Naive thymus-derived CD4-positive, alpha-beta T cell (primary cell): ENCODE measurements around the gene RCAN3. TPM values are rescaled to one million over a fixed set of nuclear protein-coding genes. Genes with fewer than 3 reads are reported as not detected.
A peak's percentile ranks its signal among the peaks of the same experiment; 100 is the strongest.
"Not testable (repeated sequence)": the region's sequence is repeated elsewhere in the genome, so short reads cannot be mapped to it uniquely, and the experiment has no call there.

ENCODE experiments used
- ATAC-seq: fragments of 150-1000 bp; cut with Tn5 transposase; 2 replicates; pipeline ENCODE4 v1.10.0; 2021; ENCODE audit warnings: mild to moderate bottlenecking, moderate library complexity
- CTCF ChIA-PET: fragments of 350-600 bp; sonication (Branson Sonifier 250); formaldehyde crosslinking; loops from one replicate; lab custom pipeline; 2021; ENCODE audit warnings: antibody characterized with exemption; lab: Charles Lee
- POLR2A ChIA-PET: fragments of 350-600 bp; sonication (Branson Sonifier 250); formaldehyde crosslinking; loops from one replicate; lab custom pipeline; 2021; ENCODE audit warnings: antibody characterized with exemption, inconsistent platforms; lab: Charles Lee
- DNase-seq, 9 donors: peaks; one replicate each; pipeline versions ENCODE4 v3.0.0 to v3.0.0-alpha.2; 2020 to 2022; ENCODE audit warnings: mixed read lengths in 1 of 9
- H3K27ac ChIP-seq: one replicate; pipeline ENCODE4 v1.7.0; 2013; ENCODE audit warnings: mild to moderate bottlenecking, low read depth, low read length, moderate library complexity
- H3K27me3 ChIP-seq, 2 donors: one replicate each; pipeline ENCODE4 v1.7.0; 2013; ENCODE audit warnings: low read length in 2 of 2, mild to moderate bottlenecking in 2 of 2, moderate library complexity in 2 of 2; ENCODE audit not compliant: control insufficient read depth in 2 of 2, insufficient read depth in 2 of 2
- H3K36me3 ChIP-seq, 3 experiments: 1 replicate in 2 of 3; 2 replicates in 1 of 3; pipeline ENCODE4 v1.7.0; 2013; ENCODE audit warnings: low read length in 3 of 3, mild to moderate bottlenecking in 3 of 3, moderate library complexity in 1 of 3; ENCODE audit not compliant: insufficient read depth in 3 of 3, control insufficient read depth in 2 of 3
- H3K4me1 ChIP-seq, 2 donors: one replicate each; pipeline ENCODE4 v1.7.0; 2013; ENCODE audit warnings: low read length in 2 of 2, mild to moderate bottlenecking in 2 of 2, moderate library complexity in 1 of 2; ENCODE audit not compliant: control insufficient read depth in 2 of 2, insufficient read depth in 2 of 2
- H3K4me3 ChIP-seq: 2 replicates; pipeline ENCODE4 v1.7.0; 2013; ENCODE audit warnings: mild to moderate bottlenecking, low read length
- H3K9me3 ChIP-seq, 3 experiments: 1 replicate in 2 of 3; 2 replicates in 1 of 3; pipeline ENCODE4 v1.7.0; 2013; ENCODE audit warnings: low read length in 3 of 3; ENCODE audit not compliant: control insufficient read depth in 2 of 3
- H3K27ac Mint-ChIP-seq, 9 donors: one replicate each; pipeline ENCODE4 v1.8.0; 2020 to 2022; ENCODE audit warnings: mixed read lengths in 9 of 9, mild to moderate bottlenecking in 8 of 9, moderate library complexity in 5 of 9, inconsistent platforms in 2 of 9
- H3K27me3 Mint-ChIP-seq, 5 donors: one replicate each; pipeline ENCODE4 v1.8.0; 2021 to 2022; ENCODE audit warnings: mixed read lengths in 5 of 5, mild to moderate bottlenecking in 1 of 5
- H3K36me3 Mint-ChIP-seq, 5 donors: one replicate each; pipeline ENCODE4 v1.8.0; 2020 to 2022; ENCODE audit warnings: mixed read lengths in 5 of 5, mild to moderate bottlenecking in 3 of 5, inconsistent platforms in 1 of 5
- H3K4me1 Mint-ChIP-seq, 7 donors: one replicate each; pipeline ENCODE4 v1.8.0; 2020 to 2022; ENCODE audit warnings: mixed read lengths in 7 of 7, mild to moderate bottlenecking in 3 of 7, inconsistent platforms in 1 of 7
- H3K4me3 Mint-ChIP-seq, 10 donors: one replicate each; pipeline ENCODE4 v1.8.0; 2020 to 2022; ENCODE audit warnings: mild to moderate bottlenecking in 10 of 10, mixed read lengths in 10 of 10, moderate library complexity in 6 of 10, inconsistent platforms in 2 of 10
- H3K9me3 Mint-ChIP-seq, 11 donors: one replicate each; pipeline ENCODE4 v1.8.0; 2020 to 2022; ENCODE audit warnings: mixed read lengths in 11 of 11, mild to moderate bottlenecking in 4 of 11, inconsistent platforms in 1 of 11, moderate library complexity in 1 of 11
- intact Hi-C, 2 donors: fragments of 100-400 bp; cut with micrococcal nuclease; formaldehyde crosslinking; loops; one replicate each; pipeline ENCODE4 v1.15.1; 2023
- polyA plus RNA-seq, 2 donors: library from polyadenylated mRNA; unstranded; fragments of 300-500 nt; fragmentation: Illumina TruSeq; gene quantifications; one replicate each; pipeline ENCODE4 v1.2.3, GENCODE V29; 2021
- total RNA-seq, 6 experiments: library from RNA in 5 of 6; stranded (reverse) in 5 of 6; gene quantifications; 1 replicate in 5 of 6; 2 replicates in 1 of 6; pipeline ENCODE4 v1.2.3 and lab custom pipeline; 2021 to 2026

Gene RCAN3
- total and polyA plus RNA-seq, 7 experiments from 2014 or later: 68.5 to 247 (median 179) TPM

GRCh38 chr1:24491577-24492360 is 10.9 kb upstream of the RCAN3 start:
- intact Hi-C loops: loop anchor here in 1 of 2 donors (1.0 kb wide), 2 partner anchors 8 to 10 kb away; no protein-coding TSS in a partner anchor
- Mint-ChIP-seq H3K36me3 (peaks cover 3 to 23% (median 17%) of the 10 kb centered on the region in 5 donors), H3K4me1 (peaks cover 23 to 53% (median 35%) of the 10 kb centered on the region in 7 donors), H3K27me3 (peaks cover 0 to 3% (median 0%) of the 10 kb centered on the region in 5 donors), H3K4me3 (peak overlapping the region in 2 of 10 donors; percentile 6 to 18), H3K9me3 (peaks cover 0 to 3% (median 0%) of the 10 kb centered on the region in 11 donors), H3K27ac (peak overlapping the region in 8 of 9 donors; percentile 4 to 84 (median 48))
- no peak for ATAC-seq
- CTCF ChIA-PET: interaction anchor here (0.7 to 2.4 kb wide), 4 partner anchors 10 to 365 kb away, joined by 3 to 7 read pairs (median 5); partner anchors contain the start of genes NIPAL3, RCAN3 and STPG1
- Histone ChIP-seq H3K4me3 (no peak overlapping the region), H3K4me1 (peaks cover 5 to 31% of the 10 kb centered on the region in 2 donors), H3K9me3 (peaks cover 0 to 3% (median 0%) of the 10 kb centered on the region in 3 experiments), H3K36me3 (no peaks in the 10 kb centered on the region), H3K27me3 (no peaks in the 10 kb centered on the region), H3K27ac (no peak overlapping the region)
- POLR2A ChIA-PET: interaction anchor here (0.7 to 27.5 kb wide), 5 partner anchors 8 to 49 kb away, joined by 3 to 929 read pairs (median 4); partner anchors contain the start of gene RCAN3
- DNase-seq: peak in 1 of 9 donors; percentile 21

- H3K36me3 Mint-ChIP-seq: peaks cover 3 to 23% (median 17%) of the 10 kb centered on the region in 5 donors
- intact Hi-C loops: loop anchor here in 1 of 2 donors (1.0 kb wide), 1 partner anchor 8 kb away; no protein-coding TSS in a partner anchor
- not testable (repeated sequence) for H3K36me3 ChIP-seq, H3K27me3 Mint-ChIP-seq, H3K9me3 Mint-ChIP-seq, H3K27me3 ChIP-seq, ATAC-seq, H3K9me3 ChIP-seq, H3K4me3 ChIP-seq, H3K4me3 Mint-ChIP-seq, DNase-seq, H3K27ac ChIP-seq, H3K27ac Mint-ChIP-seq
- ChIA-PET CTCF (interaction anchor here (1.1 to 2.4 kb wide), 3 partner anchors 9 to 77 kb away, joined by 3 to 7 read pairs (median 6); partner anchors contain the start of genes NIPAL3 and RCAN3), POLR2A (interaction anchor here (0.6 to 27.5 kb wide), 4 partner anchors 9 to 50 kb away, joined by 4 to 929 read pairs (median 466); partner anchors contain the start of gene RCAN3)
- H3K4me1 Mint-ChIP-seq: peaks cover 16 to 52% (median 36%) of the 10 kb centered on the region in 7 donors
- H3K4me1 ChIP-seq: peaks cover 0 to 20% of the 10 kb centered on the region in 2 donors
These were observed 9.7 kb upstream of the RCAN3 start for GRCh38 chr1:24492935-24493334.

- intact Hi-C loops: no loop called here
- no peak overlapping the region for H3K27ac Mint-ChIP-seq
- Histone ChIP-seq H3K4me1 (peaks cover 1 to 11% of the 10 kb centered on the region in 2 donors), H3K9me3 (peaks cover 0 to 3% (median 0%) of the 10 kb centered on the region in 3 experiments), H3K27me3 (no peaks in the 10 kb centered on the region), H3K36me3 (no peaks in the 10 kb centered on the region), H3K4me3 (no peak overlapping the region), H3K27ac (no peak overlapping the region)
- peaks cover 15 to 52% (median 35%) of the 10 kb centered on the region in 7 donors for H3K4me1 Mint-ChIP-seq
- POLR2A ChIA-PET: interaction anchor here (0.6 to 27.5 kb wide), 3 partner anchors 10 to 26 kb away, joined by 4 to 929 read pairs (median 929); partner anchors contain the start of gene RCAN3
- no peak overlapping the region for H3K4me3 Mint-ChIP-seq
- CTCF ChIA-PET: interaction anchor here (1.1 to 2.4 kb wide), 2 partner anchors 8 to 13 kb away, joined by 3 to 7 read pairs; partner anchors contain the start of gene RCAN3
- DNase-seq (no peak), ATAC-seq (no peak)
- H3K9me3 Mint-ChIP-seq: peaks cover 0 to 3% (median 0%) of the 10 kb centered on the region in 11 donors
- peaks cover 3 to 23% (median 17%) of the 10 kb centered on the region in 5 donors for H3K36me3 Mint-ChIP-seq
- H3K27me3 Mint-ChIP-seq: peaks cover 0 to 3% (median 0%) of the 10 kb centered on the region in 5 donors
These were observed 8.9 kb upstream of the RCAN3 start for GRCh38 chr1:24493785-24494184.

GRCh38 chr1:24498589-24498988 is 4.0 kb upstream of the RCAN3 start:
- no peak for ATAC-seq
- peak overlapping the region in 5 of 9 donors; percentile 44 to 85 (median 68) for H3K27ac Mint-ChIP-seq

GRCh38 chr1:24500448-24501048 is 2.1 kb upstream of the RCAN3 start:
- Mint-ChIP-seq H3K27me3 (peaks cover 0 to 9% (median 0%) of the 10 kb centered on the region in 5 donors), H3K36me3 (peaks cover 0 to 35% (median 23%) of the 10 kb centered on the region in 5 donors), H3K4me1 (peaks cover 34 to 58% (median 48%) of the 10 kb centered on the region in 7 donors), H3K9me3 (peaks cover 0 to 8% (median 0%) of the 10 kb centered on the region in 11 donors), H3K27ac (peak overlapping the region; percentile 92 to 99 (median 95)), H3K4me3 (peak overlapping the region; percentile 72 to 93 (median 89))
- Histone ChIP-seq H3K36me3 (no peaks in the 10 kb centered on the region), H3K27me3 (no peaks in the 10 kb centered on the region), H3K9me3 (no peaks in the 10 kb centered on the region), H3K4me1 (peaks cover 27 to 35% of the 10 kb centered on the region in 2 donors), H3K27ac (peak overlapping the region; percentile 99), H3K4me3 (no peak overlapping the region)
- POLR2A ChIA-PET: interaction anchor here (0.7 to 27.5 kb wide), 7 partner anchors 13 to 489 kb away, joined by 5 to 929 read pairs (median 64); partner anchors contain the start of genes NIPAL3 and STPG1
- ATAC-seq: no peak
- intact Hi-C loops: loop anchor here (1.0 to 10.0 kb wide), 9 partner anchors 8 to 932 kb away; partner anchors contain the start of genes CLIC4 (in 1 of the 2), MACO1 (in 1 of the 2), PNRC2 (in 1 of the 2) and RSRP1 (in 1 of the 2)
- CTCF ChIA-PET: interaction anchor here (0.8 to 4.9 kb wide), 4 partner anchors 13 to 124 kb away, joined by 3 to 44 read pairs (median 21); no protein-coding TSS in a partner anchor
- DNase-seq: no peak

More at GRCh38 chr1:24498589-24498988, 4.0 kb upstream of the RCAN3 start:
- intact Hi-C loops: no loop called here
- CTCF ChIA-PET: interaction anchor here (4.8 kb wide), 1 partner anchor 11 kb away, joined by 38 read pairs; no protein-coding TSS in a partner anchor
- Mint-ChIP-seq H3K4me1 (peaks cover 31 to 58% (median 47%) of the 10 kb centered on the region in 7 donors), H3K4me3 (no peak overlapping the region), H3K36me3 (peaks cover 0 to 23% (median 11%) of the 10 kb centered on the region in 5 donors), H3K27me3 (peaks cover 0 to 5% (median 0%) of the 10 kb centered on the region in 5 donors), H3K9me3 (peaks cover 0 to 8% (median 0%) of the 10 kb centered on the region in 11 donors)
- H3K27ac ChIP-seq: no peak overlapping the region
- no peak for DNase-seq
- POLR2A ChIA-PET: interaction anchor here (1.1 to 27.5 kb wide), 2 partner anchors 14 to 82 kb away, joined by 4 to 929 read pairs; partner anchors contain the start of gene NIPAL3
- no peak overlapping the region for H3K4me3 ChIP-seq
- H3K4me1 ChIP-seq: peaks cover 23 to 27% of the 10 kb centered on the region in 2 donors
- H3K9me3 ChIP-seq: no peaks in the 10 kb centered on the region
- no peaks in the 10 kb centered on the region for H3K27me3 ChIP-seq
- no peaks in the 10 kb centered on the region for H3K36me3 ChIP-seq
